ENCODE measurements around the gene THSD7B.

Gene THSD7B

GRCh38 chr2:136818839-136819238 lies 53.5 kb downstream of the THSD7B start:
- DNase-seq (ENCODE audit: low read depth, low spot score), result no peak

- no peak for DNase-seq (ENCODE audit: low read depth, low spot score)
Measured at GRCh38 chr2:136823291-136823690, 57.9 kb downstream of the THSD7B start.

- DNase-seq (ENCODE audit: low read depth, low spot score), result no peak
Measured at GRCh38 chr2:136828162-136828561, 62.8 kb downstream of the THSD7B start.

GRCh38 chr2:136828774-136829173 lies 63.4 kb downstream of the THSD7B start:
- no peak for DNase-seq (ENCODE audit: low read depth, low spot score)

GRCh38 chr2:136844546-136844945 lies 79.2 kb downstream of the THSD7B start:
- DNase-seq (ENCODE audit: low read depth, low spot score), result no peak

GRCh38 chr2:136858656-136859055 lies 93.3 kb downstream of the THSD7B start:
- no peak for DNase-seq (ENCODE audit: low read depth, low spot score)

- no peak for DNase-seq (ENCODE audit: low read depth, low spot score)
Measured at GRCh38 chr2:136860443-136860958, 95.2 kb downstream of the THSD7B start.

GRCh38 chr2:136863468-136863867 lies 98.1 kb downstream of the THSD7B start:
- no peak for DNase-seq (ENCODE audit: low read depth, low spot score)

GRCh38 chr2:136863874-136864273 lies 98.5 kb downstream of the THSD7B start:
- no peak for DNase-seq (ENCODE audit: low read depth, low spot score)

- DNase-seq (ENCODE audit: low read depth, low spot score), result no peak
Measured at GRCh38 chr2:136871424-136871823, 106.1 kb downstream of the THSD7B start.

- no peak for DNase-seq (ENCODE audit: low read depth, low spot score)
Measured at GRCh38 chr2:136874258-136874657, 108.9 kb downstream of the THSD7B start.

GRCh38 chr2:136891100-136891499 lies 125.8 kb downstream of the THSD7B start:
- DNase-seq (ENCODE audit: low read depth, low spot score), result no peak

GRCh38 chr2:136894007-136894634 lies 128.8 kb downstream of the THSD7B start:
- DNase-seq (ENCODE audit: low read depth, low spot score), result no peak

- DNase-seq (ENCODE audit: low read depth, low spot score), result no peak
Measured at GRCh38 chr2:136901732-136902131, 136.4 kb downstream of the THSD7B start.

GRCh38 chr2:136905779-136906178 lies 140.4 kb downstream of the THSD7B start:
- DNase-seq (ENCODE audit: low read depth, low spot score), result no peak

GRCh38 chr2:136909777-136910176 lies 144.4 kb downstream of the THSD7B start:
- no peak for DNase-seq (ENCODE audit: low read depth, low spot score)

- DNase-seq (ENCODE audit: low read depth, low spot score), result no peak
Measured at GRCh38 chr2:136916131-136916530, 150.8 kb downstream of the THSD7B start.

- no peak for DNase-seq (ENCODE audit: low read depth, low spot score)
Measured at GRCh38 chr2:136917411-136917881, 152.1 kb downstream of the THSD7B start.

- no peak for DNase-seq (ENCODE audit: low read depth, low spot score)
Measured at GRCh38 chr2:136919682-136920081, 154.3 kb downstream of the THSD7B start.

GRCh38 chr2:136920652-136921333 lies 155.4 kb downstream of the THSD7B start:
- DNase-seq (ENCODE audit: low read depth, low spot score), result no peak

GRCh38 chr2:136927156-136927555 lies 161.8 kb downstream of the THSD7B start:
- no peak for DNase-seq (ENCODE audit: low read depth, low spot score)

- DNase-seq (ENCODE audit: low read depth, low spot score), result no peak
Measured at GRCh38 chr2:136929531-136929930, 164.2 kb downstream of the THSD7B start.

- peak; percentile 63 for DNase-seq (ENCODE audit: low read depth, low spot score)
Measured at GRCh38 chr2:136932700-136933099, 167.4 kb downstream of the THSD7B start.
